GM19324 (cell line): ENCODE data around the gene PTPRN2.
"Not testable (repeated sequence)": the region's sequence is repeated elsewhere in the genome, so short reads cannot be mapped to it uniquely, and the experiment has no call there.

Experiments
- ATAC-seq: cut with Tn5 transposase; IDR thresholded peaks from one replicate; pipeline ENCODE4 v1.9.1; 2021; ENCODE audit warnings: mild to moderate bottlenecking, moderate library complexity; ENCODE audit not compliant: unreplicated experiment, low FRiP score

The PTPRN2 gene

GRCh38 chr7:157670490-157671357 lies 916.9 kb downstream of the PTPRN2 start:
- ATAC-seq, result no peak

- ATAC-seq, result no peak
Observed at GRCh38 chr7:157669768-157670351, 917.8 kb downstream of the PTPRN2 start.

- ATAC-seq, result no peak
Observed at GRCh38 chr7:157668884-157669767, 918.5 kb downstream of the PTPRN2 start.

- ATAC-seq, result no peak
Observed at GRCh38 chr7:157668221-157668883, 919.3 kb downstream of the PTPRN2 start.

GRCh38 chr7:157667731-157668130 lies 919.9 kb downstream of the PTPRN2 start:
- no peak for ATAC-seq

- ATAC-seq, result no peak
Observed at GRCh38 chr7:157667261-157667660, 920.4 kb downstream of the PTPRN2 start.

- ATAC-seq, result no peak
Observed at GRCh38 chr7:157666530-157667040, 921.0 kb downstream of the PTPRN2 start.

GRCh38 chr7:157665634-157665988 lies 922.0 kb downstream of the PTPRN2 start:
- ATAC-seq, result not testable (repeated sequence)

- no peak for ATAC-seq
Observed at GRCh38 chr7:157664871-157665633, 922.6 kb downstream of the PTPRN2 start.

- ATAC-seq, result no peak
Observed at GRCh38 chr7:157664034-157664433, 923.6 kb downstream of the PTPRN2 start.

- ATAC-seq, result no peak
Observed at GRCh38 chr7:157662981-157663716, 924.5 kb downstream of the PTPRN2 start.

GRCh38 chr7:157662110-157662791 lies 925.4 kb downstream of the PTPRN2 start:
- no peak for ATAC-seq

GRCh38 chr7:157661611-157661975 lies 926.0 kb downstream of the PTPRN2 start:
- no peak for ATAC-seq

GRCh38 chr7:157660971-157661610 lies 926.5 kb downstream of the PTPRN2 start:
- ATAC-seq, result no peak

GRCh38 chr7:157658851-157659412 lies 928.7 kb downstream of the PTPRN2 start:
- ATAC-seq, result no peak

GRCh38 chr7:157657741-157658740 lies 929.6 kb downstream of the PTPRN2 start:
- ATAC-seq, result no peak
